SK-N-SH (cell line): ENCODE measurements around the gene CETP. TPM values are rescaled to one million over a fixed set of nuclear protein-coding genes. Genes with fewer than 3 reads are reported as not detected.

Source experiments
- CTCF ChIA-PET: fragments of 300-600, 350-600 bp; formaldehyde crosslinking; extraction: SDS; loops from one replicate; lab custom pipeline; 2021; lab: Yijun Ruan, JAX
- POLR2A ChIA-PET: fragments of 350-600 bp; sonication (Branson Sonifier 250); formaldehyde crosslinking; extraction: SDS; loops from one replicate; lab custom pipeline; 2020; ENCODE audit warnings: antibody characterized with exemption, inconsistent platforms; lab: Yijun Ruan, JAX
- DNase-seq: peaks from one replicate; pipeline ENCODE4 v3.0.0; 2012
- H2AFZ ChIP-seq: fragments of 200-600 bp; sonication (generic); 2 replicates; pipeline ENCODE4 v1.8.1; 2016; ENCODE audit warnings: antibody characterized with exemption, mild to moderate bottlenecking, low read depth
- H3F3A ChIP-seq: fragments of 200-600 bp; sonication (generic); replicated peaks from 2 replicates; pipeline ENCODE3; 2016; ENCODE audit warnings: antibody characterized with exemption, mild to moderate bottlenecking; ENCODE audit not compliant: insufficient read depth
- H3K27ac ChIP-seq, 2 experiments: fragments of 200-500 bp in 1 of 2; fragments of 200-600 bp in 1 of 2; sonication (Bioruptor generic) in 1 of 2; sonication (generic), shearing (Covaris generic) in 1 of 2; 2 replicates each; pipeline versions ENCODE4 v1.5.1 to v1.6.1; 2014 to 2016; ENCODE audit warnings: low read depth in 2 of 2, inconsistent platforms in 1 of 2, low read length in 1 of 2, mild to moderate bottlenecking in 1 of 2, mixed read lengths in 1 of 2
- H3K27me3 ChIP-seq: fragments of 200-600 bp; sonication (generic), shearing (Covaris generic); 2 replicates; pipeline ENCODE4 v1.6.1; 2016; ENCODE audit warnings: mixed run types; ENCODE audit not compliant: insufficient read depth
- H3K36me3 ChIP-seq, 2 experiments: fragments of 200-500 bp in 1 of 2; fragments of 200-600 bp in 1 of 2; sonication (Bioruptor generic) in 1 of 2; sonication (generic) in 1 of 2; replicated peaks in 1 of 2; 2 replicates each; pipeline versions ENCODE3 to v1.5.1; 2014 to 2016; ENCODE audit warnings: low read length in 1 of 2, mild to moderate bottlenecking in 1 of 2; ENCODE audit not compliant: insufficient read depth in 2 of 2, control insufficient read depth in 1 of 2
- H3K4me1 ChIP-seq, 2 experiments: fragments of 200-500 bp in 1 of 2; fragments of 200-600 bp in 1 of 2; sonication (Bioruptor generic) in 1 of 2; sonication (generic), shearing (Covaris generic) in 1 of 2; 2 replicates each; pipeline versions ENCODE4 v1.5.1 to v1.6.1; 2014 to 2016; ENCODE audit warnings: low read depth in 1 of 2, low read length in 1 of 2, mixed run types in 1 of 2; ENCODE audit not compliant: insufficient read depth in 2 of 2, control insufficient read depth in 1 of 2
- H3K4me2 ChIP-seq: fragments of 200-600 bp; sonication (generic), shearing (Covaris generic); 2 replicates; pipeline ENCODE4 v1.6.1; 2017; ENCODE audit warnings: mixed run types
- H3K4me3 ChIP-seq, 2 experiments: fragments of 200-500 bp in 1 of 2; fragments of 200-600 bp in 1 of 2; sonication (Bioruptor generic) in 1 of 2; sonication (generic), shearing (Covaris generic) in 1 of 2; 2 replicates each; pipeline versions ENCODE4 v1.5.1 to v1.8.1; 2014 to 2016; ENCODE audit warnings: low read depth in 2 of 2, inconsistent platforms in 1 of 2, low read length in 1 of 2, mild to moderate bottlenecking in 1 of 2, mixed read lengths in 1 of 2, moderate library complexity in 1 of 2
- H3K79me2 ChIP-seq: fragments of 200-600 bp; sonication (generic); 2 replicates; pipeline ENCODE4 v1.8.1; 2017; ENCODE audit warnings: mild to moderate bottlenecking; ENCODE audit not compliant: insufficient read depth
- H3K9ac ChIP-seq: fragments of 200-600 bp; sonication (generic); 2 replicates; pipeline ENCODE4 v1.6.1; 2017; ENCODE audit warnings: mixed run types
- H3K9me2 ChIP-seq: fragments of 200-600 bp; sonication (generic); 2 replicates; pipeline ENCODE4 v1.6.1; 2017; ENCODE audit warnings: mixed run types
- H3K9me3 ChIP-seq: fragments of 200-600 bp; sonication (generic); 2 replicates; pipeline ENCODE4 v1.6.1; 2017; ENCODE audit warnings: mixed run types, mild to moderate bottlenecking, moderate library complexity
- H4K20me1 ChIP-seq: fragments of 200-600 bp; sonication (generic); 2 replicates; pipeline ENCODE4 v1.6.1; 2017; ENCODE audit warnings: mild to moderate bottlenecking, mixed run types; ENCODE audit not compliant: insufficient read depth
- CHD2 ChIP-seq: fragments of 150-350 bp; IDR thresholded peaks from 2 replicates; pipeline ENCODE4 v1.6.1; 2018; ENCODE audit warnings: low read length; ENCODE audit not compliant: partially characterized antibody
- CTCF ChIP-seq: fragments of 200-600 bp; sonication (generic); IDR thresholded peaks from 2 replicates; pipeline ENCODE4 v1.6.1; 2017; ENCODE audit warnings: antibody characterized with exemption, mild to moderate bottlenecking, moderate library complexity
- FOSL2 ChIP-seq: IDR thresholded peaks from 2 replicates; pipeline ENCODE4 v1.4.0; 2012; ENCODE audit warnings: low read depth, mild to moderate bottlenecking, moderate library complexity, borderline replicate concordance
- FOXM1 ChIP-seq: IDR thresholded peaks from 2 replicates; pipeline ENCODE4 v1.4.0; 2012; ENCODE audit warnings: low read depth, mild to moderate bottlenecking
- MAX ChIP-seq: IDR thresholded peaks from 2 replicates; pipeline ENCODE4 v1.4.0; 2012; ENCODE audit warnings: low read depth
- MEF2A ChIP-seq: IDR thresholded peaks from 2 replicates; pipeline ENCODE4 v1.4.0; 2012; ENCODE audit warnings: low read depth, borderline replicate concordance
- NFIC ChIP-seq: IDR thresholded peaks from 2 replicates; pipeline ENCODE4 v1.4.0; 2012; ENCODE audit warnings: borderline replicate concordance
- NRF1 ChIP-seq: IDR thresholded peaks from 2 replicates; pipeline ENCODE4 v1.6.1; 2012; ENCODE audit warnings: low read depth, mild to moderate bottlenecking, low read length
- POLR2AphosphoS5 ChIP-seq: IDR thresholded peaks from 2 replicates; pipeline ENCODE4 v1.6.1; 2012; ENCODE audit warnings: low read depth, low read length
- RAD21 ChIP-seq: IDR thresholded peaks from 2 replicates; pipeline ENCODE4 v1.6.1; 2012; ENCODE audit warnings: mild to moderate bottlenecking, low read length
- RFX5 ChIP-seq: IDR thresholded peaks from 2 replicates; pipeline ENCODE4 v1.6.1; 2012; ENCODE audit warnings: mild to moderate bottlenecking, improper control_type of control experiment, low read length
- SMC3 ChIP-seq: IDR thresholded peaks from 2 replicates; pipeline ENCODE4 v1.6.1; 2012; ENCODE audit warnings: low read depth, low read length, improper control_type of control experiment
- TAF1 ChIP-seq: IDR thresholded peaks from 2 replicates; pipeline ENCODE4 v1.6.1; 2012; ENCODE audit warnings: low read depth, mild to moderate bottlenecking, low read length, moderate library complexity, borderline replicate concordance
- TEAD4 ChIP-seq: IDR thresholded peaks from 2 replicates; pipeline ENCODE4 v1.4.0; 2012; ENCODE audit warnings: mild to moderate bottlenecking, borderline replicate concordance; ENCODE audit not compliant: insufficient read depth
- USF2 ChIP-seq: fragments of 150-350 bp; IDR thresholded peaks from 2 replicates; pipeline ENCODE4 v1.6.1; 2017; ENCODE audit warnings: antibody characterized with exemption, low read length, low read depth, borderline replicate concordance
- WGBS: methylation state at CpG from one replicate; pipeline ENCODE4 v1.1.6; 2017; ENCODE audit warnings: low lambda C conversion rate; 5-methylcytosine and 5-hydroxymethylcytosine counted together
- polyA plus RNA-seq, 3 experiments: library from polyadenylated mRNA; depleted of rRNA; stranded (reverse); fragments of >200 nt; gene quantifications; 2 replicates each; pipeline ENCODE4 v1.2.3, GENCODE V29; 2012

The CETP gene
- polyA plus RNA-seq, 1 of the 3 experiments (the other 2 are of a cell fraction): not detected

- 0 out of 2 replicates have a peak overlapping the region, but pooled peaks have one; percentile 74 for H3K9ac ChIP-seq
Measured at GRCh38 chr16:56988161-56988947, 26.6 kb downstream of the CETP start.

More at GRCh38 chr16:56988161-56988947, 26.6 kb downstream of the CETP start:
- Histone ChIP-seq H2AFZ (peak overlapping the region; percentile 96), H3K4me2 (peak overlapping the region; percentile 93; the same call in 1 of the 2 replicates), H3K79me2 (no peaks in the 10 kb centered on the region), H4K20me1 (no peaks in the 10 kb centered on the region), H3K9me2 (no peaks in the 10 kb centered on the region), H3K4me1 (peaks cover 12 to 19% of the 10 kb centered on the region in 2 experiments; a peak in 2 of 4 replicates), H3K36me3 (no peaks in the 10 kb centered on the region), H3K4me3 (no peak overlapping the region; a peak in 1 of 4 replicates), H3K9me3 (no peaks in the 10 kb centered on the region), H3K27ac (no peak overlapping the region), H3K27me3 (no peaks in the 10 kb centered on the region), H3F3A (no peaks in the 10 kb centered on the region)
- ChIA-PET POLR2A (no interaction called here), CTCF (interaction anchor here (0.7 to 1.4 kb wide), 4 partner anchors 17 to 195 kb away, joined by 3 to 4 read pairs (median 3); no protein-coding TSS in a partner anchor)
- DNase-seq: no peak
- WGBS: 91% methylated on average over 6 of the region's 6 CpGs
- TF ChIP-seq FOXM1: no peak
- no peak for TF ChIP-seq NRF1
- no peak for TF ChIP-seq POLR2AphosphoS5
- TF ChIP-seq RFX5: no peak
- TF ChIP-seq NFIC: no peak
- TF ChIP-seq RAD21: no peak
- no peak for TF ChIP-seq CTCF
- TF ChIP-seq MEF2A: no peak
- TF ChIP-seq USF2: no peak
- no peak for TF ChIP-seq FOSL2
- no peak for TF ChIP-seq TEAD4
- no peak for TF ChIP-seq SMC3
- no peak for TF ChIP-seq TAF1
- TF ChIP-seq CHD2: no peak
- no peak for TF ChIP-seq MAX
